ENCODE data around the gene EXOC4. TPM values are rescaled to one million over a fixed set of nuclear protein-coding genes. Genes with fewer than 3 reads are reported as not detected.

EXOC4 gene
- total RNA-seq, 4 donors from 2014 or later = 82.4 to 204 (median 128) TPM

DNA sequence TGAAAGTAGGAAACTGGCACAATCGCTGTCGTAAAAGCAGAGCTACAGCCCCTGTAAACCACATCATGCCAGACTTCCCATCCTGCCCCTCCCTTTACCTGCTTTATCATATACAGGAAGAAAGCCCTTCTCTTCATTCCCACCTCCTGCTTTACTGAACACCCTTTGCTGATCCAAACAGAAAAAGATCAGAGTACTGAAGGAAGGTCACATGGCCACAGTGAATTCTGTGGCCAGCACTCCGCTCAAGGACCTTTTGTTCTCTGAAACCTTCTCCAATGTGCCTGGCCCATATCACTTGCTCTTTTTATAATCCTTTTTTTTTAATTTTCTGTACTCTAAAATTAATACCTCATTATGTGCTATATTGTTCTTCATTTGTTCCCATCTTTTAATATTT lies 765.4 kb downstream of the EXOC4 start:
- in situ Hi-C loops (cut with MboI; ENCODE audit: low pct_ligation_motif_present in 1 of 4, low pct_unique_long_range_greater_than_20kb in 1 of 4, low sequenced_read_pairs in 3 of 4) = no loop called here
- DNase-seq = no peak
- no peak for TF ChIP-seq POLR2A (IDR thresholded peaks at IDR 0.05)
- TF ChIP-seq, protein P1, sequence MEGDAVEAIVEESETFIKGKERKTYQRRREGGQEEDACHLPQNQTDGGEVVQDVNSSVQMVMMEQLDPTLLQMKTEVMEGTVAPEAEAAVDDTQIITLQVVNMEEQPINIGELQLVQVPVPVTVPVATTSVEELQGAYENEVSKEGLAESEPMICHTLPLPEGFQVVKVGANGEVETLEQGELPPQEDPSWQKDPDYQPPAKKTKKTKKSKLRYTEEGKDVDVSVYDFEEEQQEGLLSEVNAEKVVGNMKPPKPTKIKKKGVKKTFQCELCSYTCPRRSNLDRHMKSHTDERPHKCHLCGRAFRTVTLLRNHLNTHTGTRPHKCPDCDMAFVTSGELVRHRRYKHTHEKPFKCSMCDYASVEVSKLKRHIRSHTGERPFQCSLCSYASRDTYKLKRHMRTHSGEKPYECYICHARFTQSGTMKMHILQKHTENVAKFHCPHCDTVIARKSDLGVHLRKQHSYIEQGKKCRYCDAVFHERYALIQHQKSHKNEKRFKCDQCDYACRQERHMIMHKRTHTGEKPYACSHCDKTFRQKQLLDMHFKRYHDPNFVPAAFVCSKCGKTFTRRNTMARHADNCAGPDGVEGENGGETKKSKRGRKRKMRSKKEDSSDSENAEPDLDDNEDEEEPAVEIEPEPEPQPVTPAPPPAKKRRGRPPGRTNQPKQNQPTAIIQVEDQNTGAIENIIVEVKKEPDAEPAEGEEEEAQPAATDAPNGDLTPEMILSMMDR (IDR thresholded peaks at IDR 0.05) = no peak
- no peak for TF ChIP-seq EP300 (IDR thresholded peaks at IDR 0.05; ENCODE audit: low read depth)
- no peak for TF ChIP-seq POLR2AphosphoS5 (IDR thresholded peaks at IDR 0.05)
- H3K36me3 ChIP-seq = no peaks in the 10 kb centered on the region
- H3K4me1 ChIP-seq = peaks cover 0 to 8% (median 0%) of the 10 kb centered on the region in 4 donors
- 80 to 91% methylated on average over 3 of the region's 3 CpGs for WGBS, 2 donors (ENCODE audit: low coverage in 1 of 2)
- no peaks in the 10 kb centered on the region for H3K27me3 ChIP-seq
- intact Hi-C loops (cut with DNase I; ENCODE audit: low total_unique reads) = no loop called here
- H3K4me3 ChIP-seq = no peak overlapping the region
- no peaks in the 10 kb centered on the region for H3K9me3 ChIP-seq
- no peak overlapping the region for H3K27ac ChIP-seq

DNA sequence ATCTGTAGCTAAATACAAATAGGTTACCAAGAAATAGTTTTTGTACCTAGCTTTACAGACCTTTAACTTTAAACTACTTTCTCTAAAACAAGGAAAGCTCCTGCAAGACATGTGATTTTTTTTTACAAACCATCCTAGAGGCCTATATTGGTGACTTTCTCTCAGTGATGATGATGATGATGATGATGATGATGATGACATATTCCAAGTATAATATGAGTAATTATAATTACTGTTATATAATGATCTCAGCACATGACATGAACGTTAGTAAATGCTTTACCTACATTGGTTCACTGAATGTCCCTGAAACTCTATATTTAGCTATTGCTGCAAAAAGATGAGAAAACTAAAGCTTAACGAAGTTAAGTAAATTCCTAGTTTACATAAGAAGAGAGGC lies 766.4 kb downstream of the EXOC4 start:
- Histone ChIP-seq H3K9me3 (no peaks in the 10 kb centered on the region), H3K36me3 (no peaks in the 10 kb centered on the region), H3K27me3 (no peaks in the 10 kb centered on the region), H3K4me1 (peaks cover 0 to 8% (median 0%) of the 10 kb centered on the region in 4 donors), H3K27ac (no peak overlapping the region), H3K4me3 (no peak overlapping the region)
- WGBS, 2 donors (ENCODE audit: low coverage in 1 of 2) = 44 to 73% methylated on average over 2 of the region's 2 CpGs
- intact Hi-C loops (cut with DNase I; ENCODE audit: low total_unique reads) (no loop called here), in situ Hi-C loops (cut with MboI; ENCODE audit: low pct_ligation_motif_present in 1 of 4, low pct_unique_long_range_greater_than_20kb in 1 of 4, low sequenced_read_pairs in 3 of 4) (no loop called here)
- no peak for DNase-seq
- TF ChIP-seq POLR2A (IDR thresholded peaks at IDR 0.05) = no peak
- no peak for TF ChIP-seq EP300 (IDR thresholded peaks at IDR 0.05; ENCODE audit: low read depth)
- TF ChIP-seq, protein P1 (IDR thresholded peaks at IDR 0.05) = no peak
- no peak for TF ChIP-seq POLR2AphosphoS5 (IDR thresholded peaks at IDR 0.05)

DNA sequence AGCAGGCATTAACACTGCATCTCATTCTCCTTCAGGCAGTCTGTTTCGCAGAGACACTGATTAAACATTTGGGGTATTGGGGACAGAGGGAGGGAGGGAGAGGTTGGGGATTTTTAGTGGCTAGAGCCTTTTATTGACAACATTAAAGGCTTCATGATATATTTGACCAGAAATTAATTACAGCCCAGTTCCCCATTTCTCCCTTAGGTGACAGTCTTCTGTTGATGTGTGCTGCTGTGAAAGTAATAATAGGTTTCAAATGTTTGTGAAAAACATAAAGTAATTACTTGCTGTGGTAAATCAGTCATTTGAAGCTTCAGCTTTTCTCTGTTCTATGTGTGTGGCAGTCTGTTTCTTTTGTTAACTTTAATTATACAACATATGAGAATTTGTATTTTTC lies 769.0 kb downstream of the EXOC4 start:
- Histone ChIP-seq H3K27ac (no peak overlapping the region), H3K4me1 (peaks cover 0 to 12% (median 0%) of the 10 kb centered on the region in 4 donors), H3K27me3 (no peaks in the 10 kb centered on the region), H3K9me3 (no peaks in the 10 kb centered on the region), H3K4me3 (no peak overlapping the region), H3K36me3 (no peaks in the 10 kb centered on the region)
- intact Hi-C loops (cut with DNase I; ENCODE audit: low total_unique reads) = no loop called here
- WGBS, 2 donors (ENCODE audit: low coverage in 1 of 2) = 96 to 100% methylated on average over 1 of the region's 1 CpG
- in situ Hi-C loops (cut with MboI; ENCODE audit: low pct_ligation_motif_present in 1 of 4, low pct_unique_long_range_greater_than_20kb in 1 of 4, low sequenced_read_pairs in 3 of 4) = no loop called here
- DNase-seq = no peak
- TF ChIP-seq POLR2AphosphoS5 (IDR thresholded peaks at IDR 0.05) (no peak), POLR2A (IDR thresholded peaks at IDR 0.05) (no peak), EP300 (IDR thresholded peaks at IDR 0.05; ENCODE audit: low read depth) (no peak)
- TF ChIP-seq, protein P1 (IDR thresholded peaks at IDR 0.05) = no peak

DNA sequence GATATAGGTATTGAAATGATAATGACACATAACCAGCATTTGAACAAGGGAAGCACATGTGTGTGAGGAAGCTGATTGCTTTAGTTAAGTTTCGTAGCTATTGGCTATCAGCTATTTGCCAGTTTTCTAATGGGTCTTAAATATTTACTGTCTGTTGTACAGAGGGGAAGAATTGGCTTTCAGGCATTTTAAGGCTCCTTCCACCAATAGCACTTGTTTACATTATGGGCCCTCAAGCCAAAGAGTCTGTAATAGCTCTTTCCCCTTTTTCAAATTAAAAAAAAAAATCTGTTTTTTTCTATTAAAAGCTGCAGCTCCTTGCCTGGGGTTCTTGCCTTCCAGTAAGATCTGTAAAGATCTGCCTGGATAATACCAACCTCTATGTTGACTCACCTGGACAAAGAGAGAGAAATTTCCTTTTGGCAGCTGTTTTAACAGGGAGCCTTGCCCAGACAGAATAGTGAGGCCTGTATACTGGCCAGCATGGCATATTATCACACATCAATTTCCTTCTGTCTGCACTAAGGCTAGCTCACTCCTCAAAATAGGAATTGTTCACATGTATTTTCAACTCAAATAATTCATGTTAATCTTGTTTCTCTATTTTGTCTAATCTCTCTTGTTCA lies 769.5 kb downstream of the EXOC4 start:
- Histone ChIP-seq H3K36me3 (no peaks in the 10 kb centered on the region), H3K4me1 (peaks cover 0 to 12% (median 0%) of the 10 kb centered on the region in 4 donors), H3K4me3 (no peak overlapping the region), H3K27ac (no peak overlapping the region), H3K9me3 (no peaks in the 10 kb centered on the region), H3K27me3 (no peaks in the 10 kb centered on the region)
- in situ Hi-C loops (cut with MboI; ENCODE audit: low pct_ligation_motif_present in 1 of 4, low pct_unique_long_range_greater_than_20kb in 1 of 4, low sequenced_read_pairs in 3 of 4) = no loop called here
- 59% methylated on average over 1 of the region's 1 CpG; no CpG with 5 or more reads in 1 of the 2 donors for WGBS, 2 donors (ENCODE audit: low coverage in 1 of 2)
- DNase-seq = no peak
- TF ChIP-seq, protein P1 (IDR thresholded peaks at IDR 0.05) = no peak
- TF ChIP-seq POLR2A (IDR thresholded peaks at IDR 0.05) (no peak), POLR2AphosphoS5 (IDR thresholded peaks at IDR 0.05) (no peak), EP300 (IDR thresholded peaks at IDR 0.05; ENCODE audit: low read depth) (no peak)
- intact Hi-C loops (cut with DNase I; ENCODE audit: low total_unique reads) = no loop called here

Data from transverse colon (tissue), 4 donors.